A549 (cell line): ENCODE results near the gene EVC.

ENCODE experiments used
- CTCF ChIP-seq: fragments of >200 bp; sonication (Bioruptor Twin); formaldehyde crosslinking; IDR thresholded peaks from 3 replicates; pipeline ENCODE4 v1.5.1; 2016
- HMGXB4 ChIP-seq: fragments of 250-450 bp; sonication (Bioruptor Pico); IDR thresholded peaks from 2 replicates; pipeline ENCODE4 v1.5.0; 2021; ENCODE audit warnings: mild to moderate bottlenecking, moderate library complexity, borderline replicate concordance
- NR3C1 ChIP-seq: fragments of >200 bp; sonication (Bioruptor Twin); formaldehyde crosslinking; IDR thresholded peaks from 3 replicates; pipeline ENCODE4 v1.6.1; 2017
- POLR2A ChIP-seq: IDR thresholded peaks from 2 replicates; pipeline ENCODE4 v1.6.1; 2012; ENCODE audit warnings: mild to moderate bottlenecking, low read length
- RFX5 ChIP-seq: fragments of 450-650 bp; IDR thresholded peaks from 2 replicates; pipeline ENCODE4 v1.7.1; 2014; ENCODE audit warnings: antibody characterized with exemption, mild to moderate bottlenecking, moderate library complexity
- ZNF302 ChIP-seq: fragments of 250-450 bp; sonication (Bioruptor Pico); IDR thresholded peaks from 2 replicates; pipeline ENCODE4 v1.9.0; 2021; ENCODE audit warnings: inconsistent platforms, mild to moderate bottlenecking, moderate library complexity

GRCh38 chr4:5858020-5858769 lies 147.2 kb downstream of the EVC start:
- no peak for TF ChIP-seq CTCF
- no peak for TF ChIP-seq POLR2A
- TF ChIP-seq HMGXB4: no peak
- TF ChIP-seq RFX5: no peak
- TF ChIP-seq ZNF302 (CRISPR knock-in tag): no peak
- TF ChIP-seq NR3C1: no peak
